GM12892 (cell line): ENCODE data around the gene DRAM2.

ENCODE experiments used
- POLR2A ChIP-seq: IDR thresholded peaks from 2 replicates; pipeline ENCODE4 v1.6.1; 2011; ENCODE audit warnings: low read depth, low read length, control low read depth
- TAF1 ChIP-seq: IDR thresholded peaks from 2 replicates; pipeline ENCODE4 v1.6.1; 2011; ENCODE audit warnings: low read depth, mild to moderate bottlenecking, control low read depth, low read length, borderline replicate concordance

- TF ChIP-seq POLR2A (no peak), TAF1 (no peak)
These were observed 2.6 kb upstream of the DRAM2 start for GRCh38 chr1:111142356-111142975.
